IMR-90 (cell line): Measurements from ENCODE around the gene ALPP. TPM values are rescaled to one million over a fixed set of nuclear protein-coding genes. Genes with fewer than 3 reads are reported as not detected.
"Not testable (repeated sequence)": the region's sequence is repeated elsewhere in the genome, so short reads cannot be mapped to it uniquely, and the experiment has no call there.

ENCODE experiments used
- ATAC-seq: fragments of 200-7000 bp; cut with Tn5 transposase; 2 replicates; pipeline ENCODE4 v1.9.1; 2020; ENCODE audit warnings: low read depth, mild to moderate bottlenecking, moderate library complexity
- BruUV-seq: library from RNA; stranded (reverse); fragments of 400-500 nt; replicated peaks from 2 replicates; lab custom pipeline; 2021; lab: Mats Ljungman, UMichigan
- CTCF ChIA-PET: fragments of 300-600 bp; formaldehyde crosslinking; extraction: SDS; loops from one replicate; lab custom pipeline; 2021; ENCODE audit warnings: antibody characterized with exemption; lab: Yijun Ruan, JAX
- POLR2A ChIA-PET: fragments of 300-600 bp; sonication (Branson Sonifier 250); formaldehyde crosslinking; loops from one replicate; lab custom pipeline; 2022; ENCODE audit warnings: antibody characterized with exemption; ENCODE audit not compliant: unreplicated experiment; lab: Charles Lee
- DNase-seq: peaks from one replicate; pipeline ENCODE4 v3.0.0; 2013
- H2AFZ ChIP-seq: replicated peaks from 2 replicates; pipeline ENCODE3; 2013; ENCODE audit warnings: low read length, mild to moderate bottlenecking; ENCODE audit not compliant: poor library complexity
- H2AK5ac ChIP-seq: 2 replicates; pipeline ENCODE4 v1.6.1; 2013; ENCODE audit warnings: low read depth, low read length, inconsistent platforms
- H2AK9ac ChIP-seq: replicated peaks from 2 replicates; pipeline ENCODE3; 2013; ENCODE audit warnings: mild to moderate bottlenecking, low read depth, low read length, moderate library complexity; ENCODE audit not compliant: poor library complexity
- H2BK120ac ChIP-seq: 2 replicates; pipeline ENCODE4 v1.6.1; 2013; ENCODE audit warnings: low read depth, low read length, inconsistent platforms
- H2BK15ac ChIP-seq: 3 replicates; pipeline ENCODE4 v1.6.1; 2013; ENCODE audit warnings: low read depth, low read length, inconsistent platforms
- H2BK20ac ChIP-seq: 2 replicates; pipeline ENCODE4 v1.6.1; 2013; ENCODE audit warnings: low read depth, mild to moderate bottlenecking, inconsistent platforms, low read length, moderate library complexity
- H2BK5ac ChIP-seq: 2 replicates; pipeline ENCODE4 v1.6.1; 2013; ENCODE audit warnings: mild to moderate bottlenecking, low read depth, low read length, inconsistent platforms; ENCODE audit not compliant: poor library complexity, severe bottlenecking
- H3K14ac ChIP-seq: replicated peaks from 2 replicates; pipeline ENCODE4 v1.6.1; 2013; ENCODE audit warnings: low read depth, low read length, inconsistent platforms
- H3K18ac ChIP-seq: 2 replicates; pipeline ENCODE4 v1.6.1; 2013; ENCODE audit warnings: low read depth, low read length, control low read depth
- H3K23ac ChIP-seq: 2 replicates; pipeline ENCODE4 v1.6.1; 2013; ENCODE audit warnings: low read depth, low read length, inconsistent platforms
- H3K27ac ChIP-seq: 2 replicates; pipeline ENCODE4 v1.5.1; 2013; ENCODE audit warnings: mild to moderate bottlenecking, control low read depth, low read length; ENCODE audit not compliant: insufficient read depth
- H3K27me3 ChIP-seq: 2 replicates; pipeline ENCODE4 v1.6.1; 2013; ENCODE audit warnings: low read length; ENCODE audit not compliant: control insufficient read depth, insufficient read depth
- H3K36me3 ChIP-seq: 2 replicates; pipeline ENCODE4 v1.6.1; 2013; ENCODE audit warnings: low read length, mixed read lengths; ENCODE audit not compliant: control insufficient read depth, insufficient read depth
- H3K4ac ChIP-seq: 2 replicates; pipeline ENCODE4 v1.6.1; 2013; ENCODE audit warnings: low read depth, low read length, inconsistent platforms
- H3K4me1 ChIP-seq: 2 replicates; pipeline ENCODE4 v1.6.1; 2013; ENCODE audit warnings: low read length, mixed read lengths; ENCODE audit not compliant: control insufficient read depth, insufficient read depth
- H3K4me2 ChIP-seq: 2 replicates; pipeline ENCODE4 v1.6.1; 2013; ENCODE audit warnings: low read depth, mild to moderate bottlenecking, control low read depth, low read length, moderate library complexity
- H3K4me3 ChIP-seq: 2 replicates; pipeline ENCODE4 v1.5.1; 2013; ENCODE audit warnings: low read depth, mild to moderate bottlenecking, control low read depth, low read length, moderate library complexity; ENCODE audit not compliant: insufficient read depth
- H3K56ac ChIP-seq: 2 replicates; pipeline ENCODE4 v1.6.1; 2013; ENCODE audit warnings: low read length, inconsistent platforms; ENCODE audit not compliant: insufficient read depth; ENCODE audit errors: extremely low read depth
- H3K79me1 ChIP-seq, 2 experiments: 2 replicates each; pipeline ENCODE4 v1.6.1; 2013; ENCODE audit warnings: low read length in 2 of 2, inconsistent platforms in 1 of 2, low read depth in 1 of 2
- H3K9ac ChIP-seq: 2 replicates; pipeline ENCODE4 v1.6.1; 2013; ENCODE audit warnings: low read depth, low read length, control low read depth
- H3K9me1 ChIP-seq: 2 replicates; pipeline ENCODE4 v1.6.1; 2013; ENCODE audit warnings: low read length, inconsistent platforms; ENCODE audit not compliant: insufficient read depth
- H3K9me3 ChIP-seq: 2 replicates; pipeline ENCODE4 v1.6.1; 2013; ENCODE audit warnings: low read length; ENCODE audit not compliant: control insufficient read depth, insufficient read depth
- H4K20me1 ChIP-seq: 2 replicates; pipeline ENCODE4 v1.6.1; 2013; ENCODE audit warnings: low read length, inconsistent platforms; ENCODE audit not compliant: insufficient read depth
- H4K5ac ChIP-seq: 2 replicates; pipeline ENCODE4 v1.6.1; 2013; ENCODE audit warnings: mild to moderate bottlenecking, low read depth, low read length, control low read depth
- H4K8ac ChIP-seq, 2 experiments: 2 replicates each; pipeline ENCODE4 v1.6.1; 2013; ENCODE audit warnings: low read depth in 2 of 2, low read length in 2 of 2, control low read depth in 1 of 2, inconsistent platforms in 1 of 2
- H4K91ac ChIP-seq: 2 replicates; pipeline ENCODE4 v1.6.1; 2013; ENCODE audit warnings: low read depth, low read length, inconsistent platforms; ENCODE audit not compliant: insufficient read depth
- WGBS, 2 experiments: methylation state at CpG; one replicate each; pipeline versions ENCODE4 v1.1.5 to v1.1.7; 2013; ENCODE audit warnings: missing lambda C conversion rate in 2 of 2; ENCODE audit not compliant: insufficient read length in 1 of 2; ENCODE audit errors: extremely low coverage in 2 of 2; 5-methylcytosine and 5-hydroxymethylcytosine counted together
- dilution Hi-C: fragments of 300-500 bp; cut with HindIII; formaldehyde crosslinking; loops from one replicate; pipeline ENCODE4 v1.14.3; 2018; ENCODE audit warnings: low sequenced_read_pairs; ENCODE audit not compliant: unreplicated experiment
- in situ Hi-C: fragments of 300-500 bp; cut with MboI; formaldehyde crosslinking; loops from 3 replicates; pipeline ENCODE4 v1.14.3; 2019; ENCODE audit warnings: low sequenced_read_pairs, inconsistent platforms, mixed read lengths
- intact Hi-C: fragments of 100-400 bp; cut with micrococcal nuclease; formaldehyde crosslinking; loops from 2 replicates; pipeline ENCODE4 v1.10.0; 2022
- polyA plus RNA-seq, 3 experiments: library from polyadenylated mRNA; depleted of rRNA; stranded (reverse); fragments of >200 nt; gene quantifications; 2 replicates each; pipeline ENCODE4 v1.2.3, GENCODE V29; 2012; ENCODE audit warnings: low replicate concordance in 1 of 3
- total RNA-seq: library from RNA; depleted of rRNA; stranded (reverse); fragments of >200 nt; gene quantifications from 2 replicates; pipeline ENCODE4 v1.2.3, GENCODE V29; 2012

Gene ALPP
- total and polyA plus RNA-seq, 2 of the 4 experiments (the other 2 are of a cell fraction) = not detected

GRCh38 chr2:232334136-232334884, 44.2 kb upstream of the ALPP start:
- DNase-seq, H3K9me3 ChIP-seq, H3K27ac ChIP-seq, H2BK120ac ChIP-seq, H3K18ac ChIP-seq, H3K4me2 ChIP-seq, H2AFZ ChIP-seq, H3K79me1 ChIP-seq, H4K91ac ChIP-seq, H4K20me1 ChIP-seq, BruUV-seq, ATAC-seq, H3K27me3 ChIP-seq, H2BK5ac ChIP-seq, H3K36me3 ChIP-seq, H2BK20ac ChIP-seq, H3K23ac ChIP-seq, H2AK9ac ChIP-seq, intact Hi-C loops, dilution Hi-C loops, H3K9ac ChIP-seq, H4K5ac ChIP-seq, in situ Hi-C loops, H3K4ac ChIP-seq, H3K4me1 ChIP-seq, POLR2A ChIA-PET, H2BK15ac ChIP-seq, H3K4me3 ChIP-seq, H3K56ac ChIP-seq, H3K9me1 ChIP-seq, H4K8ac ChIP-seq, CTCF ChIA-PET, H2AK5ac ChIP-seq, H3K14ac ChIP-seq: not testable (repeated sequence)
- WGBS, 2 experiments = 93% methylated on average over 6 of the region's 33 CpGs; no CpG with 5 or more reads in 1 of the 2 experiments

DNA sequence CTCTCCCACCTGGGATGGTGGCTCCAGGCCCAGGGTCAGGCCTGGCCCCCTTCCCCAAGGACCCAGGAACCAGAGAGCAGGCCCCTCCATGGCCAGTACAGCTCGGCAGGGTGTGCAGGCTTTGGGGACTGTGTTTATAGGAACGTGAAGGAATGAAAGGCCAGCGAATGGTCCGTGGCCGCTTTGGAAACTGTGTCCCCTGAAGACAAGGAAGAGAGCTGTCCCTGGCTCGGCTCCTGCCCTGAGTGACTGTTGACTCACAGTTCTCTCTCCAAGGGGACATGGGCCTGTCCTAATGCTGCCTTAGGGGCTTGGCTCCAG, 43.7 kb upstream of the ALPP start:
- H3K23ac ChIP-seq, H3K18ac ChIP-seq, H4K91ac ChIP-seq, H4K5ac ChIP-seq, H3K56ac ChIP-seq, DNase-seq, H3K4me3 ChIP-seq, H2AFZ ChIP-seq, BruUV-seq, H2AK9ac ChIP-seq, CTCF ChIA-PET, H3K9me1 ChIP-seq, H2AK5ac ChIP-seq, H3K36me3 ChIP-seq, H3K27me3 ChIP-seq, H2BK120ac ChIP-seq, H4K20me1 ChIP-seq, ATAC-seq, H4K8ac ChIP-seq, intact Hi-C loops, H3K9me3 ChIP-seq, in situ Hi-C loops, POLR2A ChIA-PET, H3K4me2 ChIP-seq, H3K79me1 ChIP-seq, H3K9ac ChIP-seq, H2BK5ac ChIP-seq, H2BK15ac ChIP-seq, H3K4me1 ChIP-seq, H3K4ac ChIP-seq, H2BK20ac ChIP-seq, H3K27ac ChIP-seq, dilution Hi-C loops, H3K14ac ChIP-seq: not testable (repeated sequence)
- WGBS, 2 experiments = no CpG with 5 or more reads among the region's 6 CpGs
